Inferior parietal cortex (tissue), 1 donor: Measurements from ENCODE around the gene SMIM27.
"Not testable (repeated sequence)": the region's sequence is repeated elsewhere in the genome, so short reads cannot be mapped to it uniquely, and the experiment has no call there.

Experiments used
- DNase-seq: peaks from one replicate; pipeline ENCODE4 v3.0.0-alpha.2; 2016; ENCODE audit errors: extremely low spot score

SMIM27 gene, protein sequence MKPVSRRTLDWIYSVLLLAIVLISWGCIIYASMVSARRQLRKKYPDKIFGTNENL

DNA sequence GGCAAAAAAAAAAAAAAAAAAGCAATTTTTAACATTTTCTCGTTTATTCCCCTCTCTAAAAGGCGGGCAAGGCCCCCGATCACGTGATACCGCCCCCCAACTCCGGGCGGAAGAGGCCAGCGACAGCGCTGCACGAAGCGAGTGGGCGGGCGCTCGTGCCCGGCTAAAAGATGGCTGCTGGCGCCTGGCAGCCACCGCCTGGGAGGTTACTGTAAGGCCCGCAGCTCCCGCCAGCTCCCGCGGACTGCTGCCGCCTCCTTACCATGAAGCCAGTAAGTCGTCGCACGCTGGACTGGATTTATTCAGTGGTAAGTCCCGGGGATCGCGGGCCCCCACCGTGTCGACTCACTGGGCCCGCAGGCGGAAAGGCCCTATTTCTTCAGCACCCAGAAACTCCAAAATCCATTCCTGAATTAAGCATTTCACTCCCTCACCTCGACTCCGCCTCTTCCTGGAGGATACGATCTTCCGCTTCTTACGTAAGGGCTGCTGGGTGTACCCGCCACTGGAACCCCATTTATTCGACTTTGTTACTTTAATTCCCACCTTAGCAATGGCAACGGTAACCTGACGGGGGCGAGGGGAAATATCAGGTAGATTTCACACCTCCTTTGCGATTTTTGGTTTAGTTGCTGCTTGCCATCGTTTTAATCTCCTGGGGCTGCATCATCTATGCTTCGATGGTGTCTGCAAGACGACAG, at the start of gene SMIM27, which contains the start of gene TOPORS:
TSS of gene SMIM27 (plus strand) at position 156 of the 701 bp plus-strand sequence. CDS start at position 264, 108 bp downstream.
TSS of gene TOPORS (minus strand) at position 415 of the 701 bp plus-strand sequence. CDS start at position 265, 150 bp downstream.
- DNase-seq = peak; percentile 97

GRCh38 chr9:32502464-32502863, 49.7 kb upstream of the SMIM27 start:
- DNase-seq = no peak

- DNase-seq = no peak
Observed at GRCh38 chr9:32503008-32503407, 49.1 kb upstream of the SMIM27 start.

DNA sequence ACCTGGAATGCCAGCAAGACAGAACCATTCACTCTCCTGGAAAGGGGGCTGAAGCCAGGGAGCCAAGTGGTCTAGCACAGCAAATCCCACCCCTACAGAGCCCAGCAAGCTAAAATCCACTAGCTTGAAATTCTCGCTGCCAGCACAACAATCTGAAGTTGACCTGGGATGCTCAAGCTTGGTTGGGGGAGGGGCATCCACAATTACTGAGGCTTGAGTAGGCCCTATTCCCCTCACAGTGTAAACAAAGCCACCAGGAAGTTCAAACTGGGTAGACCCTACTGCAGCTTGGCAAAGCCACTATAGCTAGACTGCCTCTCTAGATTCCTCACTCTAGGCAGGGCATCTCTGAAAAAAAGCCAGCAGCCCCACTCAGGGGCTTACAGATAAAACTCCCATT, 43.4 kb upstream of the SMIM27 start:
- no peak for DNase-seq

DNA sequence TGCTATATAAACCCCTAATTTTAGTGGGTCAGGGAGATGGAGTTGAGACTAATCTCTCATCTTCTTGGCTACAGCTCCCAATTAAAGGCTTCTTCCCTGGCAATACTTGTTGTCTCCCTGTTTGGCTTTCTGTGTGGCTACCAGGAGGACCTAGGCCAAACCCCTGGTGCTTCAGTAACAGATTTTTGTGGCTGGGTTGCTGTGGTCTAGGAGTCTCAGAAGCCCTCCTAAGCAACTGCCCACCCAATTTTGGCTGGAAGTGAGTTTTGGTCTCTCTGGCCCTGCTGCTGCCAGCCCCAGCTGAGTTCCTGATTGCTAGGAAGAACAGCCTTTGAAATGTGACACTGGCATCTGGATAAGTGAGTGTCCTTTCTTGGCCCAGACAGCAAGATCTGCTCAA, 35.9 kb upstream of the SMIM27 start:
- DNase-seq = no peak

DNA sequence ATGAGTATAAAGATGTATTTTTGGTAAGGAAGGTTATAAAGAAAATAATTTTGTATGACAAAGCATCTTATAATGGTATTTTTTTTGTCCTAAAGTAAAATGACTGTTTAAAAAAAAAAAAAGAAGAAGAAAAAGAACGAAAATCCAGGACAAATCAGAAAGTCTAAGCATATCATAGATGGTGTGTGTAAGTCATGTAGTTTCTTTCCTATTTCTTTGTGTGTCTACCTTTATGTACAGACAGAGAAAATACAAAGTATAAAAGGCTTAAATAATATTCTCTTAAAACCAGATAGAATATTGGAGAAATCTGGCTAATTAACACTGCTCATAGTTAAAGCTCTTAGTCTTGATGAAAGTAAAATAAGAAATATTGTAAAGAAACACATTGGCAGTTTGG, 33.9 kb upstream of the SMIM27 start:
- no peak for DNase-seq

GRCh38 chr9:32523910-32524309, 28.2 kb upstream of the SMIM27 start:
- DNase-seq = no peak

DNA sequence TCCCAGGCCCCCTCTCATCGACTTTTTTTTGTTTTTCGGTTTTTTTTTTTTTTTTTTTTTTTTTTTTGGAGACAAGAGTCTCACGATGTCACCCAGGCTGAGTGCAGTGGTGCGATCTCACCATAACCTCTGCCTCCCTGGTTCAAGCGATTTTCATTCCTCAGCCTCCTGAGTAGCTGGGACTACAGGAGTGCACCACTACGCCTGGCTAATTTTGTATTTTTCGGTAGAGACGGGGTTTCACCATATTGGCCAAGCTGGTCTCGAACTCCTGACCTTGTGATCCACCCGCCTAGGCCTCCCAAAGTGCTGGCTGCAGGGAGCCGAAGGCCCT, 27.6 kb upstream of the SMIM27 start:
- DNase-seq = not testable (repeated sequence)

DNA sequence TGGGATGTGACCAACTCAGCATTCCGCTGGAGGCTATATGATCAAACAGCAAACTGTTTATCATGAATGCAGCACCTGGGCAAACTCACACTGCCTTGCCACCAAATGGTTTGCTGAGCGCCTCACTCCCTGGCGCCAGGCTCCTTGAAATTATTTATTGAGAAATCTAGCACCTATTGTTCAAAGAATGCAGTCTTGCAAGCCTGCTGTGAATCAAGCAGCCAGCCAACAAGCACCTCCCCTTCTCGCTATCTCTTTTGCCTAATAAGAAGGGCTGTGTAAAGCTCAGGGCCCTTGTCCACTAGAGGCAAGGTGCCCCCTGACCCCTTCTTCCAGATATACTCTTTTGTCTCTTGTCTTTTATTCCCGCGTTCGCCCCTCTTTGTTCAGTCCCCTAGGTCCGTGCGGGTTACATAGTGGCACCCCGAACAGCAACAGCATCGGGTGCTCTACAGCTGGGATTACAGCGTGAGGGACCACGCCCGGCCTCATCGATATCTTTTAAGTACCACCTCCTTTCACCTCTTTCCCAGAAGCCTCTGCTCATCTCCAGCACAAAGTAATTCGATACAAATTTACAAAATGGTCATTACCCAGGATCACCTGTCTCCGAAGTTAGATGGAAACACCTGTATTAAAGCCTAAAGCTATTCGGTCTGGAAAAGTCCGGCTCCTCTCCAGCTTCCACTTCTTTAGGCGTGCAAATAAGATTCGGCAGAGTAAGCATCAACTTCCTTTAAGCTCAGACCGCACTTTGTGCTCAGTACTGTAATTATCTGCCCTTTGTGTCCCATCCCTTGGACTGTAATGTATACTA, 27.0 kb upstream of the SMIM27 start:
- DNase-seq = peak; percentile 18

GRCh38 chr9:32525709-32526030, 26.5 kb upstream of the SMIM27 start:
- no peak for DNase-seq

GRCh38 chr9:32526041-32526706, 26.0 kb upstream of the SMIM27 start, which contains the start of gene RIGI:
Gene RIGI (minus strand): TSS chr9:32526196. CDS start chr9:32526166, 30 bp downstream.
- peak; percentile 73 for DNase-seq

DNA sequence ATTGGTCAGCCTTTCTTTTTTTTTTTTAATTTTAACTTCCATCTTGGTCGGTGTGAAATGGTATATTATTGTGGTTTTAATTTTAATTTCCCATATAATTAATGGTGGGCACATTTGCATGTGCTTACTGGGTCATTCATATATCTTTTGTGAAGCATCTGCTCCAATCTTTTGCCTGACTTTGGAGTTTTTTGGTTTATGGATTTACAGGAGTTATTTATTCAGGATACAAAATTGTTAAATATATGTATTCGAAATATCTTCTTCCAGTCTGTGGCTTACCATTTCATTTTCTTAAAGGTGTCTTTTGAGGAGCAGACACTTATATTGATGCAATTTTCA, 25.4 kb upstream of the SMIM27 start:
- DNase-seq = no peak

DNA sequence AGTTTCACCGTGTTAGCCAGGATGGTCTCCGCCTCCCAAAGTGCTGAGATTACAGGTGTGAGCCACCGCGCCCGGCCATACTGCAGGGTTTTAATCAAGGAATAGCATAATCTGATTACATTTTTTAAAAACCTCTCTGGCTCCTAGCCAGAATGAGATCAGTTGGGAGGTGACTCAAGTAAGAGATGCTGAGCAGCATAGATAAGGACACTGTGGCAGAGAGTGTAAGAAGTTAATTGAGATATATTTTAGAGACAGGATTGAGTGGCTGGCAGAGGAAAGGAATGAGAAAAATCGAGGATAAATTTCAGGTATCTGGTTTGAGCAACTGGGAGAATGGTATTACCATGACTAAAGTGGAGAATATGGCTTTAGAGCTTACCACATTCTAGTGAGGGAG, 18.8 kb upstream of the SMIM27 start:
- no peak for DNase-seq

GRCh38 chr9:32533816-32534215, 18.3 kb upstream of the SMIM27 start:
- DNase-seq = no peak

DNA sequence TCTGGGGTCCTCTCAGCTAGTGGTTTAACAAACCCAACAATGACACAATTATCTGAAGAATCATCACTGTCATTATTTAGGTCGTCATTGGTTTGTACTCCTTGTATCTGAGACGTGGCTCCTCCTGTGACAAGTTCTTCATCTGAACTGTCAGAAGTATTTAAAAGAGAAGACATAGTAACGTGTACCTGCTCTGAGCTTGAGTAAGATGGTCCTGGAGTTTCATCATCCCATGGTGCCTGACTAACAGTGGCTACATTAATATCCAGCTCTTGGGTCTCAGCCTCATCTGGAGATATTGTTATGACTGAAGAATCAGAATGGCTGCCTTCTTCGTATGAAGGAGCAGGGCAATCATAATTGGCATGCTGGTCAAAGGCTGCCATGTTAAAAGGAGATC, 9.1 kb upstream of the SMIM27 start:
- no peak for DNase-seq

DNA sequence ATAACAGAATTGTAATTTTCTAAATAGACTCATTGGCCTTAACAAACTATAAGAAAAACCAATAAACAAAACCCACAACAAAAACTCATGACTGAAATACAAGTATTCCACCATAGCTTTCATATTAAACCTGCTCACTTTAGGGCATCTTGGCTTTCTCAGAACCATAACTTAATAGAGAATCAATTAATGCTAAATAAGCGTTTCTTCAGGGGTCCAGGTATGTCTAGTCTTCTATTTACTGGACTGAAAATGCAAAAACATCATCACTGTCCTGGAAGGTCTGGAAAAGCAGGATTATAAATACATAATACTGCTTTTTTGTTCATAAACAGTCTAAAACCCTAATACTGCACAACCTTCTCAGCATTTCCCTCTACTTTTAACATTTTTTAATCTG, 6.2 kb upstream of the SMIM27 start:
- no peak for DNase-seq

DNA sequence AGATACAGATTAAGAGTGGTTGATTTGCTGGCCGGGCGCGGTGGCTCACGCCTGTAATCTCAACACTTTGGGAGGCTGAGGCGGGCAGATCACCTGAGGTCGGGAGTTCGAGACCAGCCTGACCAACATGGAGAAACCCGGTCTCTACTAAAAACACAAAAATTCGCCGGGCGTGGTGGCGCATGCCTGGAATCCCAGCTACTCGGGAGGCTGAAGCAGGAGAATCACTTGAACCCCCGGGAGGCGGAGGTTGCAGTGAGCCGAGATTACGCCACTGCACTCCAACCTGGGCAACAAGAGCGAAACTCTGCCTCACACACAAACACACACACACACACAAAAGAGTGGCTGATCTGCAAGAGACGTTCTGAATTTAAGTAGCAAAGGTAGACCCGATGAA, 3.9 kb upstream of the SMIM27 start:
- DNase-seq = not testable (repeated sequence)

DNA sequence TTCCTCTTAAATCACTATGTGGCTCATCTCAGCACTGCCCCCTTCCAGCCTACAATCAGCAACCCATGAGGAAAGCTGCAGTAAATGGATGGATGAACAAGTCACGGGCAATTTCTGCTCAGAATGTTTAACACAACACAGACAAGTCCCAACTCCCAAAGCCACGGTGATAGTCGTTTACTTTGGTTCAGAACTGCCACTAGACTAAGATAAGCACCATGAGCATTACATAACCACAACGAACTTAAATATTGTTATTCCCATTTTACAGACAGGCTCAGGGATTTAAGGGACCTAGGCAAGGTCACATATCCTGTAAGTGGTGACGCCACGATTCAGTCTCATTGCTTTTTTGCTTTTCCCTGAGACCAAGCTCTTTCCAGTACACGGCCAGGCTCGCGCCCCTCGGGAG, 2.0 kb upstream of the SMIM27 start:
- peak; percentile 47 for DNase-seq

- DNase-seq = peak; percentile 91
Observed at GRCh38 chr9:32550562-32551275, 1.4 kb upstream of the SMIM27 start.

DNA sequence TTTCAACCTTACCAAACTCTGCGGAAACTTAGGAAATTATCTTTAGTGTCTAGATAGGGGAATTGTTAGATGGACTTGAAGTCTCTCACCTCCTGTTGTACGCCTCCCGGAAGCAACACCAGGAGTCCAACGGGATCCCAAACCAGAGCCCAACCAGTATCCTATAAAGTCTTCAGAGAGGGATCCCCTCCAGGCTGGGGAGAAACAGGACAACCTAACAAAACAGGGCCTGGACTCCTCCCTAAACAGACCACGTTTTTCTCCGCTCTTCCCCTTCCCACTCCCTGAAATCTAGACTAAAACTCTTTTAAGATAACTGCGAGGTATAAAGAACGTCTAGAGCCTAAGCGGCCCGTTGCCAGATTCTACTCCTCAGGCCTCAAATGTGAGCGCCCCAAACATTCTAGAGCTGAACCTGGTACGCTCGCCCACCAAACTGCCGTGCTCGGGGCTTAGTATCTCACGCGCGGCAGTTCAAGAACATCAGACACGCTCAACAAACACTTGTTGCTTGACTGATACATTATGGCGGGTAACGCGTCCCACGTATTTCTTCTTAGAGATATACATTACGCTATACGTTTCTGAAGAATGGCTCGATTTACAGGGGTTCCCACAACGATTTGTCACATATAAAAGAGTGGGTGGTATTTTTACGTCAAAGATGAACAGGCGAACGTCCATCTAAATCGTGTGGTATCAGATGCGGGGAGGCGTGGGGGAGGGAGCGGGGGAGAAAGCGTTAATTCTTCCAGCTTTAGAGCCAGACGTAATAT, 663 bp upstream of the SMIM27 start:
- peak; percentile 60 for DNase-seq

DNA sequence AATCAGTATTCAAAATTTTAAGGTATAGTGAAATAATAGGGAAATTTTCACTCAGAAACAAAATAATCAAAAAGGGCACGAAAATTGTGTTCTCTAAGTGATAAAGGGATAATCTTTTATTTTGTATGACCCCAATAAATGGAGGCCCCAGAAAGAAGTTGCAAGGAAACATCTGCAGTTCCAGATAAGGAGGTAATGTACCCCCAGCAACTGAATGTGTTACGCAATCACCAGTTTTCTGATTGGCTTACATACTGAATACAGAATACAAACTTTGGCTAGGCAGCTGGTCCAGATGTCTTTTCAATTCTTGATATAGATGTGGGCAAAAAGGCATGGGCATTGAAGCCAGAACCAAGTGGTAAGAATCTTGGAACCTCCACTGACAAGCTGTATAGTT, 2.0 kb downstream of the SMIM27 start:
- no peak for DNase-seq
